Measurements from ENCODE around the gene TERC. TPM values are rescaled to one million over a fixed set of nuclear protein-coding genes. Genes with fewer than 3 reads are reported as not detected.
"Not testable (repeated sequence)": the region's sequence is repeated elsewhere in the genome, so short reads cannot be mapped to it uniquely, and the experiment has no call there.

The TERC gene
- total RNA-seq, 8 experiments from 2014 or later, result 2.6 to 85.6 (median 13.9) TPM

DNA sequence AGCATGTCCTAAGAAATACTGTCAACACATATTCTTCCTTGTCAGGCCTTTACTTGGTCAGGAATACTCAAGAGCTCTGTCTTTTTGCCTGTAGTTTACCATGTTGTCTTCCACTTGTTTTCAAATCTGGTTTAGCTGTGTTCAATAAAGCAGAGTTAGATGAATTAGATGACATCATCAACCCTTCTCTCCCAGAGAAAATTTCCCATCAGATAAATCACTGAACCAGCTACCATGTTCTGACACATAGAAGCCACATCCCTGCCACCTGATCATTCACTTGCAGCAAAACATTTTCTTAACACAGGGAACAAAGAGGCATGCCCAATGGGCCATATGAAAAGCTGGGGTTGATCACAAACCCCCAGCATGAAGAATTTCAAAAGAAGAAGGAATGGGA is 42.1 kb downstream of the TERC start:
- Histone ChIP-seq H3K4me3 (no peak overlapping the region), H3K27ac (peak overlapping the region in 1 of 2 donors; percentile 9), H3K4me1 (replicated peaks in 1 of 2) (peaks cover 0 to 6% of the 10 kb centered on the region in 2 donors)
- in situ Hi-C loops (cut with MboI; ENCODE audit: low pct_unique_long_range_greater_than_20kb in 2 of 9, low sequenced_read_pairs in 9 of 9, unreplicated experiment in 9 of 9), result no loop called here
- peak in 5 of 8 experiments; percentile 50 to 77 (median 67) for ATAC-seq (replicated peaks in 6 of 8)

DNA sequence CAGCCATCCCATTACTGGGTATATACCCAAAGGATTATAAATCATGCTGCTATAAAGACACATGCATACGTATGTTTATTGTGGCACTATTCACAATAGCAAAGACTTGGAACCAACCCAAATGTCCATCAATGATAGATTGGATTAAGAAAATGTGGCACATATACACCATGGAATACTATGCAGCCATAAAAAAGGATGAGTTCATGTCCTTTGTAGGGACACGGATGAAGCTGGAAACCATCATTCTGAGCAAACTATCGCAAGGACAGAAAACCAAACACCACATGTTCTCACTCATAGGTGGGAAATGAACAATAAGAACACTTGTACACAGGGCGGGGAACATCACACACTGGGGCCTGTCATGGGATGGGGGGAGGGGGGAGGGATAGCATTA is 46.4 kb downstream of the TERC start:
- H3K4me1 ChIP-seq (replicated peaks in 1 of 2); H3K27ac ChIP-seq; in situ Hi-C loops (cut with MboI; ENCODE audit: low pct_unique_long_range_greater_than_20kb in 2 of 9, low sequenced_read_pairs in 9 of 9, unreplicated experiment in 9 of 9); H3K4me3 ChIP-seq; ATAC-seq (replicated peaks in 6 of 8): not testable (repeated sequence)
- WGBS, 10 experiments, result no CpG with 5 or more reads among the region's 4 CpGs

Other genes starting within 250 kb of the TERC start
- 10 to 100 TPM in 2 of 8 experiments, 1 to 10 TPM in 6; 3.1 to 11.1 (median 7.7) TPM for gene MECOM, start 101.3 kb downstream of the TERC start, total RNA-seq
- 1 to 10 TPM in 2 of 8 experiments, under 1 TPM in 4, not detected in 2; 0.05 to 2.2 (median 0.69) TPM for gene ACTRT3, start 4.5 kb upstream of the TERC start, total RNA-seq
- gene MYNN, start 8.3 kb upstream of the TERC start, total RNA-seq, result 10 to 100 TPM; 13.4 to 26.4 (median 18.6) TPM
- under 1 TPM in 5 of 8 experiments, not detected in 3; 0.08 to 0.50 (median 0.38) TPM for gene LRRIQ4, start 47.8 kb upstream of the TERC start, total RNA-seq
- 1 to 10 TPM; 2.1 to 7.1 (median 4.3) TPM for gene LRRC34, start 47.8 kb upstream of the TERC start, total RNA-seq
- under 1 TPM in 4 of 8 experiments, not detected in 4; 0.08 to 0.21 (median 0.14) TPM for gene LRRC31, start 104.9 kb upstream of the TERC start, total RNA-seq
- gene SAMD7, start 146.5 kb upstream of the TERC start, total RNA-seq, result under 1 TPM in 3 of 8 experiments, not detected in 5; 0.08 to 0.19 (median 0.10) TPM
- gene SEC62, start 201.7 kb upstream of the TERC start, total RNA-seq, result 100 to 1,000 TPM in 1 of 8 experiments, 10 to 100 TPM in 7; 50.3 to 124 (median 62.7) TPM